NCI-H1092 (cell line): Measurements from ENCODE around the gene NCAM2.
A peak's percentile ranks its signal among the peaks of the same experiment; 100 is the strongest.

Experiments used
- DNase-seq: peaks from one replicate; lab custom pipeline; 2025; lab: John Stamatoyannopoulos, UW

NCAM2 gene

DNA sequence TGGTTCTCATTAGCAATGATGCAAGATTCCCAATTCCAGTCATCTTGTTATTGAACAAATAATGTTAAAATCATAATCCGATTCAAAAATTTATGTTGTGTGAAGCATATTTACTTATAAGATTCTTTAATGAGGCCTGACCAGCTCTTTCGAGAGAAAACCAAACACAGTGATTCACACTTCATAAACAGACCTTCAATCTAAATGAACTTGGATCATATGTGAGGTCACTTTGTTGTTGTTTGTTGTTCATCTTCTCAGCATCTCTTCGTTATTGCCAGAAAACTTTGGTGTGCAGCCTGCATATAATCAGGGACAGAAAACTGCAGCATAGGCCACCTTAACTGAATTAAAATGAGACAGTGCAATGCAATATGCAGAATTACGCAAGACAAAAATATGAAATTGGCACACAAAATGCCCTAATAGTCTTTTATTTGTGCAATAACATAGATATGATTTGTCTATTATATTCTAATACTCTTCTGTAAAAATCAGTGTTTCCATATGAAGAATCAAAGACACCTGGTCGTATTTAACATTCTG, 30.1 kb downstream of the NCAM2 start:
- no peak for DNase-seq

DNA sequence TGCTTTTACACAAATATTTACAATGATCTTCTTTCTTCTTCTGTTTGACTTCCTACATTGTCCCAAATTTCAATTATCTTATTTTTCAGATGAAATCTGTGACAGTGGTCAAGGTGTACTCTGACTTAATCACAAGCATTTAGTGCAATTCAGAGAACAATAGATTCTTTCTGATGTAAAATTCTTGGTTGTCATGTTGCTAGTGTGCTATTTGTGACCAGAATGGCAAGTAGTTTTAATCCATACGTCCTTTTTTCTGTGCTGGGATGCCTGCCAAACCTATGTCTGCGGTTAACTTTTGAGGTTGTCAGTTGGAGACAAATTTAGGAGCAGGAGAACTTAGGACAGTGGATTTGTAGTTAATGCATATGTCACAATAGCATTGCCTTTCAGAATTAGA, 31.0 kb downstream of the NCAM2 start:
- no peak for DNase-seq

DNA sequence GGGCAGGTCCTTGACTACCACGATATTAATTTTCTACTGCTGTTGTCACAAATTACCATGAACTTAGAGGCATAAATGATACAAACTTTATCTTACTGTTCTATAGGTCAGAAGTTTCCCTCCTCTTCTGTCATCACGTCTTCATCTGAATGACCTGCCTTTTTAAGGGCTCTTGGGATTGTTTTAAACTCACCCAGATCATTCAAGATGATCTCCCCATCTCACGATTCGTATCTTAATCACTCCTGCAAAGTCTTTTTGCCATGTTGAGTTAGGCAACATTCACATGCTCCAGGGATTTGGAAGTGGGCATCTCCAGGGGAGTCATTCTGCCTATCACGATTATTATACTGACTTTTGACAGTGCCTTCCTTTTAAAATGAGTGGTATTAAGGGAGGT, 32.1 kb downstream of the NCAM2 start:
- DNase-seq: no peak

GRCh38 chr21:21034036-21034435, 35.8 kb downstream of the NCAM2 start:
- no peak for DNase-seq

GRCh38 chr21:21039624-21040170, 41.5 kb downstream of the NCAM2 start:
- no peak for DNase-seq

DNA sequence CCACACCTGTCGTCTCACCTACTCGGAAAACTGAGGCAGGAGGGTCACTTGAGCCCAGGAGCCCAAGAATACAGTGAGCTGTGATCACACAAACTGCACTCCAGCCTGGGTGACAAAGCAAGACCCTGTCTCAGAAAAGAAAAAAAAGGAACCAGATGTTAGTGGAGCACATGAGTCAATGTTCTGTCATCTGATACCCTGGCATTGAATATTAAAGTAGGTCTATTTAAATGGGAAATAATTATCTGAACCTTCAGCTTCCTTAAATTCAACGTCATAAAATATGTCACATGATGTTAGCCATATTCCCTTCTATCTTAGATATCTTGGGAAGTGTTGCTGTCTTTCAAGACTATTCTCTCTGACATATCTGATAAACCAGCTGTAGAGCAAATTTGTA, 47.3 kb downstream of the NCAM2 start:
- no peak for DNase-seq

- no peak for DNase-seq
Measured at GRCh38 chr21:21046063-21046462, 47.9 kb downstream of the NCAM2 start.

GRCh38 chr21:21051109-21052055, 53.2 kb downstream of the NCAM2 start:
- no peak for DNase-seq

DNA sequence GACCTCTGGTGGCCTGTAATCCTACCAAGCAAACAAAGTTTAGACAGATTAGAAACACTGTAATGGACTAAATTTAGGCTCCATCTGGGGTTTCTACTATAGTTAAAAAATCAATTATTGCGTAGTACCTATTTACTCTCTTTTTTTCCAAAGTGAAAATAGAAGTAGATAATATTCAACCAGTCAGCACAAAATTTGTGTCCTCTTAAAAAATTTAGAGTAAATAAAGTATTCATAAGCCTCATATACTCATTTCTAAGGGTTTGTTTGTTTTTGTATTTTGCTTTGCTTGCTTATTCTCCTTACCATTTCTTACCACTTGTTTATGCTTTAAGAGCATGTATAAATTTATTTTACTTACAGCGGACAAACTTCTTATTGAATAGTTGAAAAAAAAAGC, 54.5 kb downstream of the NCAM2 start:
- no peak for DNase-seq

GRCh38 chr21:21057349-21058062, 59.3 kb downstream of the NCAM2 start:
- DNase-seq: no peak

GRCh38 chr21:21063828-21064227, 65.6 kb downstream of the NCAM2 start:
- DNase-seq: no peak

DNA sequence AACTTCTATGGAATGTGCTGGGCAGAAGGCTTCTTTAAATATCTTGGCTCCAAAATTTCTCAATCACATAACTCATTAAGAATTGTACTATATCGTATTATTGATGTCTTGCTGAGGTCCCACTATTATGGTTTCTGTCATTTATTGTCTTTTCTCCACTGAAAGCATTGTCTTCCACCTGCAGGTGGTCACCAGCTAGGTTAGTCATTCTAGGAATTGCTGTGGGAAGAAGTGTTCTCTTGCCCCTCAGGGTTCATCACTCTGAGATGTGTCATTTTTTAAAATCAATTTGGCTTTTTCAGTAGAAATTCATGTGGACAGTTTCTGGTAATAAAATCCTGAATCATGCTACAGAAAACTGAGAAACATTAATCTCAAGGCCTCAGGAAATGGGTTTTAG, 66.1 kb downstream of the NCAM2 start:
- DNase-seq: no peak

GRCh38 chr21:21067375-21067774, 69.2 kb downstream of the NCAM2 start:
- no peak for DNase-seq

GRCh38 chr21:21074305-21074704, 76.1 kb downstream of the NCAM2 start:
- no peak for DNase-seq

GRCh38 chr21:21076051-21076450, 77.8 kb downstream of the NCAM2 start:
- no peak for DNase-seq

DNA sequence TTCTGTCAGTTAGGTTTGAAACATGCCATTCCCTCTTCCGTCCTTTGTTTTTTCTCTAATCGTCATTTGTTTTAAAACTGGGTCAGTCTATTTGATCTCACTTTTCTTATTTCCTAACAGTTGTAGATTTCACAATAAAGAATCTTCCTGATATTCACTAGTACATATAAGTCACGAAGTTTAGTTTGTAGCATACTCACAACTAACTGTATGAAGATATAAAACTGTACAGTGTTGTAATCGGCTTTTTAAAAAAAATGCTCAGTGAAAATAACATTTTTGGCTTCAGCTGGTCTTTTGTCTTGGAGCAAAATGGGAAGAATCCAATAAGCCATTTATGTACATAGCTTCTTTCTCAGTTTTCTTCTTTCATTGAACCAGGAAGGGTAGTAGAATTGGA, 78.3 kb downstream of the NCAM2 start:
- DNase-seq: no peak

DNA sequence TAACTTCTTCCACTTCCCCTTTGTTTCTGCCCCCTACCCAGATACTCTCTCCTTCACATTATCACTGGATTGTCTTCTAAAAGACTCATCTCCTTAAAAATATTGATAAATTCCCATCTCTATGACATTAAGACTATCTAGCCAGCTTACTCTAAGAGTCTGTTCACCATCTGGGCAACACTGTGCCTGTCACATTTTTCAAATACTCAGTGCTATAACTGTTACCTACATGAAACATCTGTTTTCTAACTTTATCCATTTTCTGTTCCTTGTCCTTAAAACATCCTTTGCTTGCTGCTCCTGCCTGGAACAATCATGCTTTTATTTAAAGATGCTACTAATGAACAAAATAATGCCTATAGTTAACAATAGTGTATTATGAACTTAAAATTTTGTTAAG, 81.4 kb downstream of the NCAM2 start:
- DNase-seq: no peak

DNA sequence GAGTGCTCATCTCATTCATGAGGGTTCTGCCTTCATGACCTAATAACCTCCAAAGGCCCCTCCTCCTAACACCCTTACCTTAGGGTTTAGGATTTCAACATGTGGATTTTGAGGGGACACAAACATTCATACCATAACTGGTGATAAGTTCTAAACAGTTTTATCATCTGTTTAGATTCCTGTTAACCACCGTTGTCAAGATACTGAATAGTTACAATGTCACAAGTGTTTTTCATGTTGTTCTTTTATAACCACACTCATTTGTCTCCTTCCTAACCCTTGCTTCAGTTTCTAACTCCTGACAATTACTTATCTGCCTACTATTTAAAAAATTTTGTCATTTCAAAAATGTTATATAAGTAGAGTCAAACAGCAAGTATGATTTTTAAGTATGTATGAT, 86.0 kb downstream of the NCAM2 start:
- no peak for DNase-seq

GRCh38 chr21:21085206-21085605, 87.0 kb downstream of the NCAM2 start:
- DNase-seq: no peak

- no peak for DNase-seq
Measured at GRCh38 chr21:21096956-21097355, 98.7 kb downstream of the NCAM2 start.

- DNase-seq: no peak
Measured at GRCh38 chr21:21097466-21097865, 99.3 kb downstream of the NCAM2 start.

DNA sequence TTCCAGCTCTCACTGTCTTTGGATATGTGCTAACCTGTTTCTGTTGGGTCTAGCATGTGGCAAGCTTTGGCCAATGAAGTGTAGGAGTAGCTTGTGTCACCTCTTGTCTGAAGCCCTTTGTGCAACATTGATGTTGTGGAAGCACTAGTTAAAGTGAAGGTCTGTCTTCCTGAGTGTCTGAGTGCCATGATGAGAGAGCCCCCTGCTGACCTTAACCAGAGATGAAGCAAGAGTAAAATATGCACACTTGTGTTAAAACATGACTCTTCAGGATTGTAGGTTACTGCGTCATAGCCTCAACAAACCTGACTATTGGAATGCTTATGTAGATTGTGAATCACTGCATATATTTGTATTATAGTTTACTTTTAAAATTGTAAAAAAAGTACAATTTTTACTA, 103.7 kb downstream of the NCAM2 start:
- DNase-seq: peak; percentile 34

DNA sequence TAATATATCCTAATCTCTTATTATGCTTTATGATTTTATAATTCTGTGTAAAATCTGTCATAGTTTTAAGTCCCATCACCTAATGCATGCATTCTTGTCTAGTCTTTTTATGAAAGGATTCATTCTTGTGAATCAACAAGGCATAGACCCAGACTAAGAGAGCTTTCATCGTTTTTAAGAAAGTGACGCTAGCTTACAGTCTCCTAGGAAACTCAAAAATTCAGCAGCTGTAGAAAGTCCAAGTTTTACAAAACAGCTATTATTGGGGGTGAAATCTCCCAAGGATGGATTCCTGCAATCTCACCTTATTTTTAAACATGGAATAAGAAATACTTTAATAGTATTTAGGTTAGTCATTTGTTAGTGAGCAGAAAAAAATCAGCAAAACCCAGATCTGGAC, 104.7 kb downstream of the NCAM2 start:
- no peak for DNase-seq
